ENCODE measurements around the gene DEDD.
A peak's percentile ranks its signal among the peaks of the same experiment; 100 is the strongest.

DEDD gene

DNA sequence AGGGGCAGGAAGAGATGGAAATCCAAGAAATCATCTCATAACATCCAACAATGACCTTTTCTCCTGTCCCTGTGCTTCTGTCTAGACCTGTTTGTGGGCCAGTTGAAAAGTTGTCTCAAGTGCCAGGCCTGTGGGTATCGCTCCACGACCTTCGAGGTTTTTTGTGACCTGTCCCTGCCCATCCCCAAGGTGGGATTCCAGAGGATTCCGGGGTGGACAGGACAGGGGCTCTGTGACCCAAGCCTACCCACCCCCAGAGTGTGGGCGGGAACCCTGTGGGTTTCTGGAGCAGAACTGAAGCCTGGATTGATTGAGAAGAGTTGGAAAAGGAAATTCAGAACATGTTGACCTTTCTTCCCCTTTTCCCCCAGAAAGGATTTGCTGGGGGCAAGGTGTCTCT lies 31.3 kb upstream of the DEDD start:
- no peak for DNase-seq (ENCODE audit: low read depth in 2 of 2, low spot score in 1 of 2)

DNA sequence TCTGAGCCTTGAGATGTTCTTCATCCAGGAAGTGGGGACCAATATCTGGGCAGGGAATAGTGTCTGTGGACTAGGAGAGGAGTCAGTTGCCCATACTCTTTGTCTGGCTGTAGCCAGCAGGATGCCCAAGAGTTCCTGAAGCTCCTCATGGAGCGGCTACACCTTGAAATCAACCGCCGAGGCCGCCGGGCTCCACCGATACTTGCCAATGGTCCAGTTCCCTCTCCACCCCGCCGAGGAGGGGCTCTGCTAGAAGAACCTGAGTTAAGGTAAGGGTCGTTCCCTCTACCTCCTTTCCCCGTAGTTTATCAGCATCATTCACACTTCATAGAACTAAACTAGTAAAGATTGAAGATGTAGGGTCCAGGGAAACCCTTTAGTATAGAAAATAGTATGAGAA lies 30.3 kb upstream of the DEDD start:
- DNase-seq (ENCODE audit: low read depth in 2 of 2, low spot score in 1 of 2): no peak

DNA sequence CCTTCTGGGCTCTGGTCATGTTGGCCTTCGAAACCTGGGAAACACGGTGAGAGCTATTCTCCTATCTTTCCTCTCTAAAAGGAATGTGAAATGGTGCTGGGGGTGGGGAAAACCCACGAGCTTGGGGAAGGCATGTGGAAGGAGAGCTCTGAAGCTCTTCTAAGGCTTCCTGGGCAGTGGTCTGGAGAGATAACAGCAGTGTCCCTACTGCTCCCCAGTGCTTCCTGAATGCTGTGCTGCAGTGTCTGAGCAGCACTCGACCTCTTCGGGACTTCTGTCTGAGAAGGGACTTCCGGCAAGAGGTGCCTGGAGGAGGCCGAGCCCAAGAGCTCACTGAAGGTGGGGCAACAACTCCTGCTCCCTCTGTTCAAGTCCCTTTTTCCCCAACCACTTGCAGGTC lies 29.6 kb upstream of the DEDD start:
- no peak for DNase-seq (ENCODE audit: low read depth in 2 of 2, low spot score in 1 of 2)

DNA sequence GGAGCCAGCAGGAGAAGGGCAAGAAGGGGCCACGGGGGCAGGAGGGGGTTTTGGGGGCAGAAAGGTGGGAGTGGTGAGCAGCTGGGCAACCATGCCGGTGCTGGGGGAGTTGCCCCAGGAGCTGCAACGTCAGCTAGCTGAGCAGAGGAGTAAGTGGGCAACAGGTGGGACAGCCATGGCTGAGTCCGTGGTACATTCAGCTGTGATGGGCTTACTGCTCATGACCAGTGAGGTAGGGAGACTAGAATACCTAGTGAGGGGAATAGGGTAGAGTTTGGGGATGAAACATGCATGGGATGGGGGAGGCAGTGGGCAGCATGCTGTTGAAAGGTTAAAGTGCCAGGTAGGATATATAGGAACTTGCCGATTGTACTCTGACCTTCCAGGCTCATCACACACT lies 29.2 kb upstream of the DEDD start:
- DNase-seq (ENCODE audit: low read depth in 2 of 2, low spot score in 1 of 2): no peak

DNA sequence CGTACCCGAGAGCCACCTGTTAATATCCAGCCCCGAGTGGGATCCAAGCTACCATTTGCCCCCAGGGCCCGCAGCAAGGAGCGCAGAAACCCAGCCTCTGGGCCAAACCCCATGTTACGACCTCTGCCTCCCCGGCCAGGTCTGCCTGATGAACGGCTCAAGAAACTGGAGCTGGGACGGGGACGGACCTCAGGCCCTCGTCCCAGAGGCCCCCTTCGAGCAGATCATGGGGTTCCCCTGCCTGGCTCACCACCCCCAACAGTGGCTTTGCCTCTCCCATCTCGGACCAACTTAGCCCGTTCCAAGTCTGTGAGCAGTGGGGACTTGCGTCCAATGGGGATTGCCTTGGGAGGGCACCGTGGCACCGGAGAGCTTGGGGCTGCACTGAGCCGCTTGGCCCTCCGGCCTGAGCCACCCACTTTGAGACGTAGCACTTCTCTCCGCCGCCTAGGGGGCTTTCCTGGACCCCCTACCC lies 28.2 kb upstream of the DEDD start:
- DNase-seq (ENCODE audit: low read depth in 2 of 2, low spot score in 1 of 2): no peak

DNA sequence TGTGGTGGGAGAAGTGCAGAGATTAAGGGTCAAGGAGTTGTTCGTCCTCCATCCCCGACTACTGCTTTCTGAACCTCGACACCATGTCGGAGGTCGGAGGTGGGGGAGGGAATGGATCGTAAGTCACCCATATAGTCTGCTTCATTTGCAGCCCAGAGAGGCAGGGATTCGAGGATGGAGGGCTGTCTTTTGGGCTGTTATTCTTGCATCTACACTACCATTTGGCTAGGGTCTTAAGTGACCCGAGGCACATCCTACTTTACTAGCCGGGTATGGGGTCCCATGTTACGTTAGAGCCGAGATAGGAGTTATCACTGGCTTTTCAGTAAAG lies 27.4 kb upstream of the DEDD start:
- DNase-seq (ENCODE audit: low read depth in 2 of 2, low spot score in 1 of 2): no peak

DNA sequence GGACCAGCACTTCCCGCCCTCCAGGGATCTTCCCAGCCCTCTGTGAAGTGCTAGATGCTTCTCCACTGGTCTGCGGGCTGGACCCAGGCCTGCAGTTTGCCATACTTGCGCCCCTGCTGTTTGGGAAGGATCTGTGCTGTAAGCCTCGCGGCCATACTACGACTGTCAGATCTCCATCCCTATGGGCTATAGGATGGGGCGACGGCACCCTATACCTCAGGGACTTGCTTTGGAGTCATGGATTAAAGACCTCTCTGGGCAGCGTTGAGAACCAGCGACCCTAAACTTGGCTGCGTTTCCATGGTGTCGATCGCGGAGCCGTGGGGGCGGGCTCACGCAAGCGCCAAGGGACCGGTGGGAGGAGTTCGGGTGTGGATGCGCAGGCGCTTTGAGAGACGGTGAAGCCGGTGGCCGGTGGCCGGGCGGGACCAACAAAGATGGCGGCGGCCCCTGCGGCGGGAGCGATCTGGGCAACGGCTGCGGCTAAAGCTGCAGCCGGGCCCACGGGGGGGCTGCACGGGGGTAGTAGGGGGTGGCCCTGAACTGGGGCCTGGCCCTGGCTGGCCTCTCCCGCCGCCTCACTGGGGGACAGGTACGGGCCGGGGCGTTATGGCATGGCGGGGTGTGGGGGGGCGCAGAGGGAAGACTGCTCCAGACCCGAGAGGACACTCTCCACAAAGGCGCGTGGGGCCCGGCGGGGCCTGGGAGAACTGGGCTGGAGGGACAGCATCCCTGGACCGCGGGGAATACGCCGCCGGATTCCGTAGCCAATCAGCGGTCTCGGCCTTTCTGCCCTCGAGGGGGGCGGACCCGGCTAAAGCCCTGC lies 26.8 kb upstream of the DEDD start, which contains the start of gene USP21:
USP21 (plus strand) TSS at position 414 of the 826 bp plus-strand sequence. CDS start 1,141 bp downstream, outside the sequence.
- peak; percentile 85 to 87 for DNase-seq (ENCODE audit: low read depth in 2 of 2, low spot score in 1 of 2)

DNA sequence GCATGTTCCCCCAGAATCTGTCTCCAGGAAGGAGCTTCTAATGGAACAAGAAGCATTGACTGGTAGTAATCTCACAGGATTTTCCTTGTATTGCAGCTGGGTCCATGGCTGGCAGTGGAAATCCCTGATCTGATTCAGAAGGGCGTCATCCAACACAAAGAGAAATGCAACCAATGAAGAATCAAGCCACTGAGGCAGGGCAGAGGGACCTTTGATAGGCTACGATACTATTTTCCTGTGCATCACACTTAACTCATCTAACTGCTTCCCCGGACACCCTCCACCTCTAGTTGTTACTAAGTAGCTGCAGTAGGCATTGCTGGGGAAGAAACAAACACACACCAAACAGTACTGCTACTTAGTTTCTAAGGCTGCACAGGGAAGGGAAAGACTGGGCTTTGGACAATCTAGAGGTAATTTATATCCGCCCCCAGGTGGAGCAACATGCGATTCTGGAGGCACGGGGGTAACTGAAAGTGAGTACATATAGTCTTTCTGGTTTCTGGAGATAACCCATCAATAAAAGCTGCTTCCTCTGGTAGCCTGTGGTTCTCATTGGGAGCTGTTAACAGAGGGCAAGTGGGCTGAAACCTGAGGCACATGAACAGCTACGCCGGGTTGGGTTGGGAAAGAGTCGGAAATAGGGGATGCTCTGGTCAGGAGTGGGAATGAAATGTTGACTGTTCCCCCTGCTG lies 26.0 kb upstream of the DEDD start:
- no peak for DNase-seq (ENCODE audit: low read depth in 2 of 2, low spot score in 1 of 2)

DNA sequence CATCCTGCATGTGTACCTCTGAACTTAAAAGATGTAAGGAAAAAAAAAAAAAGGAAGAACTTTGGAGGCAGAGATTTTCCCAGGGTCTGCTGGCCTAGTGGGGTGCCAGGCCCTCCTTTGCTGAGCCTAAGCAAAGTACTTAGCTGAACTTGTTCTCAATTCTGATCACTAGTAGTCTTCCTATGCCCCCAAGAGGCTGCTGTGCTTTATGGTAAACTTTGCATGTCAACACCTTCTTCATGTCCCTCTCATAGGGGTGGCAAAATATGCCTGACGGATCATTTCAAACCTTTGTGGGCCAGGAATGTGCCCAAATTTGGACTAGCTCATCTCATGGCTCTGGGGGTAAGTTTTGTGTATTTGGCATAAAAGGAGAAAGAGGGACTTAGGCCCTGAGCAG lies 25.4 kb upstream of the DEDD start:
- DNase-seq (ENCODE audit: low read depth in 2 of 2, low spot score in 1 of 2): no peak

DNA sequence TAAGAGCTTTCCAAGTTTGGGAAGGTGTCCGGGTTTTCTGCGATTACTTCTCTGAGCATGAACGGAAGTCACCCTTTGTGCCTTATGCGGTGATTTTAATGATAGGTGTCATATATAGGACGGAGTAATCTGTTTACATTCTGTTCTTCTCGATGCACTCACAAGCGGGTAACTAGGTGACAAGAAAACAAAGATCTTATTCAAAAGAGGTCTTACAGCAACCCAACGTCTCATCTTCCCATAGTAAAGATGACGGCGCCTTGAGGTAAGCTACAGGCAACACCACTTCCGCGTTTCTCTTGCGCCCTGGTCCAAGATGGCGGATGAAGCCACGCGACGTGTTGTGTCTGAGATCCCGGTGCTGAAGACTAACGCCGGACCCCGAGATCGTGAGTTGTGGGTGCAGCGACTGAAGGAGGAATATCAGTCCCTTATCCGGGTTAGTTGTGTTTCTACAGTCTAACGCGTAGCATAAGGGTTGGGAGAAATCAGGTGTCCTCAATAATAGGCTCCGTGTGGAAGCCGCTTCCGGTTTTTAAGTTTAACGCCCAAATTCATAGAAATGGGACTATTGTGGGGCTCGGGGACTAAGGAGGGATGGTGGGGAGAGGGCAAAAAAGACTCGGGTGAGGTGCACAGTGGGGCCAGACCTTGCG lies 21.3 kb upstream of the DEDD start, which contains the start of gene UFC1:
UFC1 (plus strand) TSS at position 297 of the 656 bp plus-strand sequence; CDS start at position 317, 20 bp downstream.
- DNase-seq (ENCODE audit: low read depth in 2 of 2, low spot score in 1 of 2): peak; percentile 58 to 61

DNA sequence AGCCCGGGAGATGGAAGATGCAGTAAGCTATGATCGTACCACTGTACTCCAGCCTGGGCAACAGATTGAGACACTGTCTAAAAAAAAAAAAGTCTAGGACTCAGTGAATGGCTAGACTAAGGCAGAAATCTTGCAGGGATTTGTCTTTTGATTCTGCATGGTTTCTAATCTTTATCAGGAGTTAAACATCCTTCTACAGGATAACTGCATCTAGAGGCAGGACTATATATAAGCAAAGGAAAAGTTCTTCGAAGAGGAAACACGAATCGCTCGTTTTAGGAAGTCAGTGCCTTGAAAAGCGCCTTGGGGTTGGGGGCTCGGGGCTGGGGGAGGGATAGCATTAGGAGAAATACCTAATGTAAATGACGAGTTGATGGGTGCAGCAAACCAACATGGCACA lies 20.7 kb upstream of the DEDD start:
- DNase-seq (ENCODE audit: low read depth in 2 of 2, low spot score in 1 of 2): no peak

DNA sequence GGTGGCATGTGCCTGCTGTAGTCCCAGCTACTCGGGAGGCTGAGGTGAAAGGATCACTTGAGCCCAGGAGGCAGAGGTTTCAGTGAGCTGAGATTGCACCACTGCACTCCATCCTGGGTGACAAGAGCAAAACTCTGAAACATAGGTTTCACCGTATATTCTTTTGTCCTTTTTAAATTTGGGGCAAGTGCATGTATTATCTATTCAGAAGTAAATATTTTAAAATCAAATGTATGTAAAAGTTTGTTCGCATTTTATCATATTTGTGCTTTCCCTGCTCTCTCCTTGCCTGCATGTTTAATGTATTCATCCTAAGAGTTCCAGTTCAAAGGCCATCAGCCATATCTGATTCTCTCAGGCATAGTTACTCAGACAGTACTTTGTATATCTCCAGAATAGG lies 13.4 kb upstream of the DEDD start:
- DNase-seq (ENCODE audit: low read depth in 2 of 2, low spot score in 1 of 2): no peak

DNA sequence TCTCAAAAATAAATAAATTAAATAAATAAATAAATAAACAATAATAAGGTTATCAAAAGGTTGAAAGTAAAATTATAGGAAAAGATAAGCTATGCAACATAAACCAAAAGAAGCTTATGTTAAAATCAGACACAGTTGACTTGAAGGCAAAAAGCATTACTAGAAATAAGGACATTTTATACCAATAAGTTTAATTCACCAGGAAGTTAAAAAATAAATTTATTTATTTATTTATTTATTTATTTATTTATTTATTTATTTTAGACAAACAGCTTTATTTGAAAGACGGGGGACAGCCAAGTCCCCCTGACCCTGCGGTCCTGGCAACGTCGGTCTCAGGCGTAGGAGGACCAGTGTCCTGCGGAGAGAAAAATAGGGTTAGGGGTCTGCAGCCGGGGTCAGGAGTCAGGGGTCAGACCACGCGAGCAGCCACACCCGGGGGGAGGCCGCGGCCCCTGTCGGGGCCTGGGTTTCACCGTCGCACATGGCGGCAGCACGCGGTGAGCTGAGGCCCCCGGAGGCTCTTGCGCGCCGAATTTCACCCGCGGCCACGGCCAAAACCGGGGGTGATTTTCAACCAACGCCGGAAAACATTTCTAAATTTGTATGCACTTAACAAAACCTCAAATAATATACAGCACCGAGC lies 8.4 kb upstream of the DEDD start:
- DNase-seq (ENCODE audit: low read depth in 2 of 2, low spot score in 1 of 2): no peak

DNA sequence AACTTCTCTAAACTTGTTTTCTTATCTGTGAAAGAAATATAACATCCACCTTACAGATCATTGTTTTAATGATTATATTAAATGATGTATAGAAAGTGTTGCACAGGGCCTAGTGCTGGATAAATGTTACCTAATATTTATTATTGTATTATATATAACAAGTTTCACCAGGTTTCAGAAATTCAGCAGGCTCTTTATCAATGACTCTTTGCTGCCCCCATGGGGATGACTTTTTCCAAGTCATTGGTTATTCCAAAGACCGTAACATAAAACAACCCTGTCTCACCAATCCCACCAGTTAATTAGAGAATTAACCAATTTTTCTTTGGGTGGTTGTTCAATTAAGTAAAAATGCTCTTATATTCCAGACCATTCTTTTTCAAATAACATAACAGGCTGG lies 7.3 kb upstream of the DEDD start:
- DNase-seq (ENCODE audit: low read depth in 2 of 2, low spot score in 1 of 2): peak in 1 of 2 donors; percentile 16

DNA sequence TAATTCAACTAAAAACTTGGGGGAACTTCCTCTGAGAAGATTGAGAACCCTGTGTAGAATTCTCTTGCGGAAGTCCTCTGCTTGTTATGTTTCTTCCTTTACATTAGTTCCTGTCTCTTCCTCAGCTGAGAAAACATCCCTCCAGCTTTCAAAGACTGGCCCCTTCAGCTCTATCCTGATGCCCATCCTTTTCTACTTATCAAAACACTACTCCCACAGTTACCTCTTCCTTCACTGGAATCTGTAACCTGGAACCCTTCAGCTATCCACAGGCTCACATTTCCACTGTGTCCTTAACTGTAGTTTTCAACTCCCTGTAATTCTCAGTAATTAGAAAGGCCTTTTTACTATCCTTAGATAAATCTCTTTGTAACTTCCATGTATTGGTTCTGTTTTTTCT lies 6.0 kb upstream of the DEDD start:
- no peak for DNase-seq (ENCODE audit: low read depth in 2 of 2, low spot score in 1 of 2)

DNA sequence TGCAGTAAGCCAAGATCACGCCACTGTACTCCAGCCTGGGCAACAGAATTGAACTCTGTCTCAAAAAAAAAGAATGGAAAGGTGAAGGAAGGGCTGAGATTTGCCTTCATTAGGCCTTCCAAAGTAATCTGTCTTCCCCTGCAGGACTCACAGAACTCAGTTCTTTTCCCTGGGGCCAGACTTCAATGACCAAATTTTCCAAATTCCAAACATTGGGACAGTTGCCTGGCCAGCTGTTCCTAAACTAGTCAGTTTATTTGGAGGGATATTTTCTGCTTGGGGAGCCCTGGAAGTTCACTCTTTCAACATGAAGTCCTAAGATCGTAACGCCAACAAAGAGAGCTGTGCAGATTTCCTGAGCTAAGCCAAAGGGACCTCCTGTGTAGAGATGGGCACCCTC lies 5.4 kb upstream of the DEDD start:
- no peak for DNase-seq (ENCODE audit: low read depth in 2 of 2, low spot score in 1 of 2)

DNA sequence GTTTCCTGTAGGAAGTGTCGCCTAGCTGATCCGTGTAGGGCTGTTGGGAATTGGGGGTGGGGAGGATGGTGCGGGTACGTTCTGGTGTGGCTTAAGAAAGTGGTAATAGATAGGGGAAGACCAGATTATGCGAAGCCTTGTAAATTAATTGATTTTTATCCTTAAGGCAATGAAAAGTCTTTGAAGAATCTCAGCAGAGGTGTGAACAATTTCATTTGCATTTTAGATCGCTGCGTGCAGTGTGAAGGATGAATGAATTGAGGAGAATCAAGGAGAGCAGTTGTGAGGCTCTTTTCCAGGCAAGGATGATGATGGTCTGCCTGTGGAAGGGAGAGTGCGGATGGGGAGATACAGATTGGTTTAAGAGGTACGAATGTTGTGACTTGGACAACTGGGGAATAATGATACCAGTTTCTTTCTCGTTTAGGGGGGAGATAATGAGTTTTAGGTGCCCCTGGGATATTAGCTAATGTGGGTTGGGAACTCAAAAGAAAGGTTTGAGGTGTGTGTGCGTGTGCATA lies 813 bp upstream of the DEDD start:
- DNase-seq (ENCODE audit: low read depth in 2 of 2, low spot score in 1 of 2): no peak

DNA sequence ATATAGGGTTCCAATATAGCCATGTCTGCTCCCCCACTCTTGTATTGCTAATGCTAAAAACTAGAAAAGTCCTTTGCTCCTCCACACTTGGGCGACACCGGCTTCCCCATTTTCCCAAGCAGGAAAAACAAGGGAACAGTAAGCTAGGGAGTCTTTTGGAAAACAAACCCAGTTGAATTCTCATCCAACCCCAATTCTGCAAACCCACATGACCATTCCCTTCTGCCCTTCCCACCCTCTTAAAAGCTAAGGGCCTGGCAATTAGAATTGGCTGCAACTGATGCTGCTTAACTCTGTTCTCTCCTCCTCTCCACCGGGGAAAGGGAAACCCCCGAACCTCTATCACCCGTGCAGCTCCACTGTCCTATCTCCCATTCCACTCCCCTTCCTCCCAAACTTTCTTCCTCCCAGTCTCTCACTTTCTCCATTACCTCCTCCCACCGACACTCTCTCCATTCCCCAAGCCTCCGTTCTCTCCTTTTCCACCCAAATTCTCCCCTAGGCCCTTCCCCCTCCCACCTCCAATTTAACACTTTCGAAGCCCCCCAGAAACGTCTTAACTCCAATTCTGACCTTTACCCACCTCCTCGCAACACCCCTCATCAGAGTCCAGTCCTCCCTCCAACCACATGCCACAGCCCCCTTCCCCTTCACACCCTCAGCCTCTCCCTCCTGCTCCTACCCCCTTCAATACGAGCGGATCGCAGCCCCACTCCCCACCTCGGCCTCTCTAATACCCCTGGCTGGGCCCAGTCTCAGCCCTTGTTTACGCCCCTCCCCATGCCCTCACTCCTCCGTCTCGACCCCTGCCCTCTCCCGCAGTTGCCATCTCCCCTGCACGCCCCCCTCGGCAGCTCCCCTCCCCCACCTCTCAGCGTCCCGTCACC lies 701 bp downstream of the DEDD start:
- no peak for DNase-seq (ENCODE audit: low read depth in 2 of 2, low spot score in 1 of 2)

DNA sequence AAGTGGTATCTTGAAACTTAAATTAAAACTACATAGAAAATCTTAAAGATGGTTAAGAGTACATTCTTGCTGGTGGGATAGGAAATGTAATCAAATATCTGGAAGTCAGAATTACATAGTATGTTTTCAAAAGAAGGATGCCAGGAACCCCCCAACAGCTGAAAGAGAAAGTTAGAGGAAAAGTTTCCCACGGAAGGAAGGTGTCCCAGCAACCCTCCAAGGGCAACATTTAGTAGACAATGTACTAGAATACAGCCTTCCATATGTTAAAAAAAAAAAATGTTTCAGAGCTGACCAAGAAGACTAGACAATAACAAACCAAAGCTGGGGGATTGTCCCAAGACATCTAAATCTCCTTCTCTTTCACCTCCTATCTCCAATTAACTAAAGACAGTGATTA lies 2.2 kb downstream of the DEDD start:
- no peak for DNase-seq (ENCODE audit: low read depth in 2 of 2, low spot score in 1 of 2)

Data from stimulated activated CD8-positive, alpha-beta memory T cell treated with anti-CD3 and anti-CD28 coated beads, Interleukin-4, amount 100 ng/mL, for 4 hours (primary cell).